ENCODE results near the gene MARK3. TPM values are rescaled to one million over a fixed set of nuclear protein-coding genes. Genes with fewer than 3 reads are reported as not detected.
A peak's percentile ranks its signal among the peaks of the same experiment; 100 is the strongest.

MARK3 gene
- total and polyA plus RNA-seq, 2 of the 13 experiments (the other 11 are each of a cell fraction or from before 2014, with no cell fraction given), result 47.7 to 56.6 TPM

GRCh38 chr14:103378038-103378854, 7.0 kb upstream of the MARK3 start (continued):
- TF ChIP-seq PAXIP1 (CRISPR knock-in tag; conservative IDR thresholded peaks at IDR 0.05) (peak; percentile 45; the same call in 1 of the 2 replicates), ZNF451 (CRISPR knock-in tag; IDR thresholded peaks at IDR 0.05) (peak; percentile 58; the same call in 1 of the 2 replicates), ZNF224 (CRISPR knock-in tag; IDR thresholded peaks at IDR 0.05) (no peak), JARID2 (CRISPR knock-in tag; IDR thresholded peaks at IDR 0.05; ENCODE audit: insufficient replicate concordance) (no peak), NR2F2 (IDR thresholded peaks at IDR 0.05; ENCODE audit: borderline replicate concordance, low read depth) (no peak), ZNF772 (CRISPR knock-in tag; IDR thresholded peaks at IDR 0.05) (0 out of 2 replicates have a peak, but pooled peaks have one; percentile 34), ZBTB21 (CRISPR knock-in tag; IDR thresholded peaks at IDR 0.05) (peak; percentile 90), SALL1 (CRISPR knock-in tag; IDR thresholded peaks at IDR 0.05) (peak; percentile 58), ZFX (CRISPR knock-in tag; IDR thresholded peaks at IDR 0.05; ENCODE audit: low read depth) (peak; percentile 34; the same call in 1 of the 2 replicates), MNT (IDR thresholded peaks at IDR 0.05) (no peak), ZNF33B (CRISPR knock-in tag; IDR thresholded peaks at IDR 0.05) (0 out of 2 replicates have a peak, but pooled peaks have one; percentile 22), ZNF318 (CRISPR knock-in tag; IDR thresholded peaks at IDR 0.05) (peak; percentile 71; the same call in 1 of the 2 replicates), ZNF691 (CRISPR knock-in tag; IDR thresholded peaks at IDR 0.05; ENCODE audit: borderline replicate concordance, low read depth) (peak; percentile 73; the same call in 1 of the 2 replicates), ZNF605 (CRISPR knock-in tag; IDR thresholded peaks at IDR 0.05) (0 out of 2 replicates have a peak, but pooled peaks have one; percentile 8)
